Measurements from ENCODE around the gene LILRB3. TPM values are rescaled to one million over a fixed set of nuclear protein-coding genes. Genes with fewer than 3 reads are reported as not detected.
"Not testable (repeated sequence)": the region's sequence is repeated elsewhere in the genome, so short reads cannot be mapped to it uniquely, and the experiment has no call there.

Gene LILRB3
- total RNA-seq, result 10 to 100 TPM in 2 of 4 donors, 1 to 10 TPM in 1, under 1 TPM in 1; 0.56 to 16.1 (median 10.1) TPM

- H3K9me3 ChIP-seq; H3K4me3 ChIP-seq (replicated peaks in 1 of 3); intact Hi-C loops (cut with DNase I); H3K4me1 ChIP-seq; H3K36me3 ChIP-seq; H3K27me3 ChIP-seq; H3K27ac ChIP-seq; DNase-seq: not testable (repeated sequence)
- 72% methylated on average over 13 to 15 of the region's 16 CpGs for WGBS, 2 donors
Measured at GRCh38 chr19:54222474-54223276, at the start of gene LILRB3. Gene LILRB3, minus strand, starts transcription at chr19:54223007. Its CDS starts 31 bp downstream, at chr19:54222976.

DNA sequence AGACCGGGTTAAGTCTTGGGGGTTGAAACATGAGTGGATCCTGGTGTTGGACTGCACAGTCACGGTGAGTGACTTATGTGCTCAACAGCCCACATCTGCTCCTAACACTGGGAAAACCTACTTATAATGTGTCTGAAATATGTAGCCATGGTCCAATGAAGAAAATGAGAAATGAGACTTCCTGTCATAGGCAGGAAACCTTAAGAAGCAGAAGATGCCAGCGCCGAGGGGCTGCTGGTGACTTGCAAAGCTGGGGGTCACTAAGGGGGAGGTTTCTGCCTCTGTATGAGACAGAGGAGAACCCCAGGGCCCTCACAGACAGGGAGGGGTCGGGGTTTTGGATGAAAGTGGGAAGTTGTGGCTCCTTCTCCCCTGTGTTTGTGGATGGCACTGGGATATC is 49.4 kb upstream of the LILRB3 start:
- 59 to 64% methylated on average over 4 to 5 of the region's 5 CpGs for WGBS, 2 donors
- intact Hi-C loops (cut with DNase I); H3K4me3 ChIP-seq (replicated peaks in 1 of 3); H3K27ac ChIP-seq; DNase-seq; H3K9me3 ChIP-seq; H3K4me1 ChIP-seq; H3K27me3 ChIP-seq; H3K36me3 ChIP-seq: not testable (repeated sequence)

- H3K4me3 ChIP-seq (replicated peaks in 1 of 3); H3K36me3 ChIP-seq; H3K9me3 ChIP-seq; intact Hi-C loops (cut with DNase I); H3K4me1 ChIP-seq; H3K27ac ChIP-seq; DNase-seq; H3K27me3 ChIP-seq: not testable (repeated sequence)
- WGBS, 2 donors, result 71 to 75% methylated on average over 4 of the region's 4 CpGs
Measured at GRCh38 chr19:54271587-54271986, 48.8 kb upstream of the LILRB3 start.

DNA sequence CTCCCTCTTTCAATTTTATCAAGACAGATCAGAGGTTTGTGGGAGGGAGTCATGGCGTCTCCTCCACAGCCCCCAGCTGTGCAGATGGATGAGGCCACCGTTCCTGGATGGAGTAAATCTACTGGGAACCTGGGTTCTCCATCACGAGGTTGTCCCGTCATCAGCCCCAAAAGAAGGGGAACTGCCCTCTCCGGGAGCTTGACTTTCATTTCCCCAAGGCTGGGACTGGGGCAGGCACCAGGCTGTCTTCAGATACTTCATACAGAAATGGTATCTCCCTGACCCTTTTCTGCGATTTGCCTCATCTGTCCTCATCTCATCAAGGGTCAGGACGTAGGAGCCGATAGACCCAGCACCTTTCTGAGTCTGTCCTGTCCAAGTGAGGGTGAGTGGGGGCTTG is 48.3 kb upstream of the LILRB3 start:
- no peaks in the 10 kb centered on the region for H3K4me1 ChIP-seq
- 64 to 78% methylated on average over 7 to 8 of the region's 8 CpGs for WGBS, 2 donors
- H3K27ac ChIP-seq, result no peak overlapping the region

GRCh38 chr19:54268936-54269335 is 46.1 kb upstream of the LILRB3 start:
- intact Hi-C loops (cut with DNase I), result no loop called here
- H3K27ac ChIP-seq, result no peak overlapping the region
- WGBS, 2 donors, result 59 to 72% methylated on average over 2 of the region's 2 CpGs
- no peak for DNase-seq
- H3K27me3 ChIP-seq, result no peaks in the 10 kb centered on the region
- no peak overlapping the region for H3K4me3 ChIP-seq (replicated peaks in 1 of 3)
- no peaks in the 10 kb centered on the region for H3K36me3 ChIP-seq
- H3K9me3 ChIP-seq, result no peaks in the 10 kb centered on the region
- no peaks in the 10 kb centered on the region for H3K4me1 ChIP-seq
- TF ChIP-seq CTCF (IDR thresholded peaks at IDR 0.05) (no peak), POLR2A (IDR thresholded peaks at IDR 0.05) (no peak)

More for the DNA sequence above, 48.3 kb upstream of the LILRB3 start:
- Histone ChIP-seq H3K4me3 (replicated peaks in 1 of 3) (no peak overlapping the region), H3K9me3 (no peaks in the 10 kb centered on the region), H3K36me3 (no peaks in the 10 kb centered on the region), H3K27me3 (no peaks in the 10 kb centered on the region)
- intact Hi-C loops (cut with DNase I), result no loop called here
- no peak for DNase-seq
- TF ChIP-seq CTCF (IDR thresholded peaks at IDR 0.05) (no peak), POLR2A (IDR thresholded peaks at IDR 0.05) (no peak)

DNA sequence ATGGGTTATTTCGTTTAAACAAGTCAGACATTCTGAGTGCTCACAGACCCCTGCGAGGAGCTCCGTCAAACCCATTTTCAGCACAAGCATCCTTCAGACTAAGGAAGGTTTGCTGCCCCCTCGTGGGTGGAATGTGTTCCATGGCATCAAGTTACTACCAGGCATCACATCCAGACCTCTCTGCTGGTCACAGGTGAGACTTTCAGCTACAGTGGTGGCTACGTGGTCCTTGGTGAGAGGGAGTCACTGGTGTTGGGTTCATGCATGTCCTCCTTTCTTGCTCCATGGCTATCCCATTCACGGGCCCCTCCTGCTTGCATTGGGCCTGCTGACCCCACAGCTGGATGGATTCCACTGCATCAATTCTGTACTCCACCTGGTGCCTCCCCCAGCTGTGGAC is 43.3 kb upstream of the LILRB3 start:
- H3K4me1 ChIP-seq, result no peaks in the 10 kb centered on the region
- no peak overlapping the region for H3K27ac ChIP-seq
- peak; percentile 84 to 85 for DNase-seq
- intact Hi-C loops (cut with DNase I), result no loop called here
- no peaks in the 10 kb centered on the region for H3K27me3 ChIP-seq
- no peaks in the 10 kb centered on the region for H3K36me3 ChIP-seq
- no peaks in the 10 kb centered on the region for H3K9me3 ChIP-seq
- no peak overlapping the region for H3K4me3 ChIP-seq (replicated peaks in 1 of 3)
- WGBS, 2 donors, result 2 to 6% methylated on average over 6 of the region's 6 CpGs
- TF ChIP-seq POLR2A (IDR thresholded peaks at IDR 0.05), result no peak
- TF ChIP-seq CTCF (IDR thresholded peaks at IDR 0.05), result peak; percentile 17 to 79 (median 61)
